ENCODE results near the gene TTC7B.

TTC7B gene

GRCh38 chr14:90674716-90675115 is 141.5 kb downstream of the TTC7B start:
- DNase-seq (ENCODE audit: low read depth, low spot score) = no peak

GRCh38 chr14:90674043-90674670 is 142.1 kb downstream of the TTC7B start:
- DNase-seq (ENCODE audit: low read depth, low spot score) = no peak

GRCh38 chr14:90671382-90672234 is 144.6 kb downstream of the TTC7B start:
- no peak for DNase-seq (ENCODE audit: low read depth, low spot score)

- DNase-seq (ENCODE audit: low read depth, low spot score) = no peak
Observed at GRCh38 chr14:90669731-90670130, 146.5 kb downstream of the TTC7B start.

- no peak for DNase-seq (ENCODE audit: low read depth, low spot score)
Observed at GRCh38 chr14:90666571-90666970, 149.7 kb downstream of the TTC7B start.

- DNase-seq (ENCODE audit: low read depth, low spot score) = no peak
Observed at GRCh38 chr14:90665321-90666000, 150.8 kb downstream of the TTC7B start.

- no peak for DNase-seq (ENCODE audit: low read depth, low spot score)
Observed at GRCh38 chr14:90664911-90665310, 151.3 kb downstream of the TTC7B start.

- DNase-seq (ENCODE audit: low read depth, low spot score) = no peak
Observed at GRCh38 chr14:90663680-90664079, 152.6 kb downstream of the TTC7B start.

GRCh38 chr14:90663140-90663539 is 153.1 kb downstream of the TTC7B start:
- DNase-seq (ENCODE audit: low read depth, low spot score) = no peak

- peak; percentile 64 for DNase-seq (ENCODE audit: low read depth, low spot score)
Observed at GRCh38 chr14:90661866-90662265, 154.4 kb downstream of the TTC7B start.

- DNase-seq (ENCODE audit: low read depth, low spot score) = no peak
Observed at GRCh38 chr14:90660865-90661570, 155.2 kb downstream of the TTC7B start.

GRCh38 chr14:90659156-90659555 is 157.1 kb downstream of the TTC7B start:
- no peak for DNase-seq (ENCODE audit: low read depth, low spot score)

- DNase-seq (ENCODE audit: low read depth, low spot score) = peak; percentile 86
Observed at GRCh38 chr14:90658541-90658967, 157.7 kb downstream of the TTC7B start.

- peak; percentile 36 for DNase-seq (ENCODE audit: low read depth, low spot score)
Observed at GRCh38 chr14:90656973-90657372, 159.3 kb downstream of the TTC7B start.

- DNase-seq (ENCODE audit: low read depth, low spot score) = no peak
Observed at GRCh38 chr14:90655829-90656228, 160.4 kb downstream of the TTC7B start.

- DNase-seq (ENCODE audit: low read depth, low spot score) = peak; percentile 64
Observed at GRCh38 chr14:90654831-90655276, 161.4 kb downstream of the TTC7B start.

- no peak for DNase-seq (ENCODE audit: low read depth, low spot score)
Observed at GRCh38 chr14:90652626-90653025, 163.6 kb downstream of the TTC7B start.

- DNase-seq (ENCODE audit: low read depth, low spot score) = no peak
Observed at GRCh38 chr14:90651976-90652560, 164.2 kb downstream of the TTC7B start.

- DNase-seq (ENCODE audit: low read depth, low spot score) = no peak
Observed at GRCh38 chr14:90651271-90651804, 164.9 kb downstream of the TTC7B start.

- no peak for DNase-seq (ENCODE audit: low read depth, low spot score)
Observed at GRCh38 chr14:90649557-90650135, 166.6 kb downstream of the TTC7B start.

- DNase-seq (ENCODE audit: low read depth, low spot score) = peak; percentile 83
Observed at GRCh38 chr14:90649083-90649482, 167.1 kb downstream of the TTC7B start.
